Activated naive CD4-positive, alpha-beta T cell treated with anti-CD3 and anti-CD28 coated beads for 36 hours (primary cell): ENCODE results near the gene TGM2. TPM values are rescaled to one million over a fixed set of nuclear protein-coding genes. Genes with fewer than 3 reads are reported as not detected.

Experiments
- CTCF ChIA-PET: fragments of 350-600 bp; sonication (Branson Sonifier 250); formaldehyde crosslinking; loops from one replicate; lab custom pipeline; 2021; ENCODE audit warnings: antibody characterized with exemption; lab: Charles Lee
- DNase-seq: peaks from one replicate; pipeline ENCODE4 v3.0.0-alpha.2; 2020
- H3K27ac Mint-ChIP-seq: one replicate; pipeline ENCODE4 v1.8.0; 2021; ENCODE audit warnings: mild to moderate bottlenecking, mixed read lengths
- H3K27me3 Mint-ChIP-seq: one replicate; pipeline ENCODE4 v1.8.0; 2021; ENCODE audit warnings: low read depth, mixed read lengths
- H3K36me3 Mint-ChIP-seq: one replicate; pipeline ENCODE4 v1.8.0; 2021; ENCODE audit warnings: low read depth, mixed read lengths
- H3K4me1 Mint-ChIP-seq: one replicate; pipeline ENCODE4 v1.8.0; 2021; ENCODE audit warnings: low read depth, mixed read lengths
- H3K4me3 Mint-ChIP-seq: one replicate; pipeline ENCODE4 v1.8.0; 2021; ENCODE audit warnings: mild to moderate bottlenecking, moderate library complexity, mixed read lengths
- H3K9me3 Mint-ChIP-seq: one replicate; pipeline ENCODE4 v1.8.0; 2021; ENCODE audit warnings: mixed read lengths
- intact Hi-C: fragments of 100-400 bp; cut with micrococcal nuclease; formaldehyde crosslinking; loops from one replicate; pipeline ENCODE4 v1.15.1; 2023
- total RNA-seq, 2 experiments: library from RNA; stranded (reverse); gene quantifications; one replicate each; pipeline ENCODE4 v1.2.3, GENCODE V29; 2021

TGM2 gene
- total RNA-seq, 2 experiments from 2014 or later, result not detected

DNA sequence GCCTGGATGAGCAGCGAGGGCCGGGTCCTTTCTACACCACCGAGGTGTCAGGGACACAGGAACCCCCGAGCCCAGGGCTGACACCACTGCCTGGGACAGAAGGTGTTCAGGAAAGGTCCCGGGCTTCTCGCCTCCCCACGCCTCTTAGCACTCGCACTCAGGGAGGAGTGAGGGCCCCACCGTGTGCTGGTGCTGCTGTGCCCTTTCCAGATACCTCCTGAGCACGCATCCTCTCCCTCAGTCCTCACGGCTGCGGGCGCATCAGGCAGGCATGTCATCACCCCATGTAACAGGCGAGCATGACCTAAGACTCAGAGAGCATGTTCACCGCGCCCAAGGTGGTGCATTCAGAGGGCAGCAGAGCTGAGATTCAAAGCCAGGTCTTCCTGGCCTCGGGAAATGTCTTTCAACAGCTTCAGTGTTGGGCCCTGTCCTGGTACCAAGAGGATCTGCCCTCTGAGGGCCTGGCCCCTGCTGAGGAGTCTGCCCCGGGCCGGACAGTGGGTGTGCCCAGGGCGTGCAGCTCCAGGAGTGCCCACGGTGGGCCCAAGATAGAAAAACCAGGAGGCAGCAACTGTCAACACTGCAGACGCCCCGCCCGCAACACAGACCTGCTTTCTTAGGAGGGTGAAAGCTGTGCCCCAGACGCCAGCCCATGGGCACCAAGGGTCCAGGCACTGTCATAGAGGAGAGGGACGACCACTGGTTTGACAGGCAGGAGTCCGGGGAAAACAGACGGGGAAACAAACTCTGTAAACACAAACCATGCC is 29.2 kb downstream of the TGM2 start:
- intact Hi-C loops, result no loop called here

DNA sequence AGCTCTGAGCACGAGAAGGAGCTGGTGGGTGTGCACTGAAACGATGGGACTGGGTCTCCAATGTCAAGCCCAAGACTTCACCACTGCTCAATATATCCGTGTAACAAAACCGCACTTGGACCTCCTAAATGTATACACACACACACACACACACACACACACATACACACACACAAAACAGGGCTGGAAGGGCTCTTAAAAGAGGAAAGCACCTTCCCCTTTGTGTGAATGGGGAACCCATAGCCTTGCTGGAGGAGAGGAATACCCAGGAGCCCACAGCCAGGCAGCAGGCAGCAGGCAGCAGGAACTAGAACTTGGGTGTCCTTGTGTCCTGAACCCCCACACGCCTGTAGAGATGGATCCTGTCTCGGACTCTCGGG is 29.8 kb downstream of the TGM2 start:
- DNase-seq, result no peak
- no peaks in the 10 kb centered on the region for H3K9me3 Mint-ChIP-seq
- peaks cover 2% of the 10 kb centered on the region for H3K4me1 Mint-ChIP-seq
- H3K4me3 Mint-ChIP-seq, result no peak overlapping the region
- H3K36me3 Mint-ChIP-seq, result no peaks in the 10 kb centered on the region
- no peak overlapping the region for H3K27ac Mint-ChIP-seq
- no peaks in the 10 kb centered on the region for H3K27me3 Mint-ChIP-seq
- CTCF ChIA-PET, result no interaction called here
- intact Hi-C loops, result no loop called here

More for the DNA sequence above, 29.2 kb downstream of the TGM2 start:
- Mint-ChIP-seq H3K27ac (no peak overlapping the region), H3K36me3 (no peaks in the 10 kb centered on the region), H3K4me3 (no peak overlapping the region), H3K9me3 (no peaks in the 10 kb centered on the region), H3K27me3 (no peaks in the 10 kb centered on the region), H3K4me1 (peaks cover 2% of the 10 kb centered on the region)
- CTCF ChIA-PET, result no interaction called here
- DNase-seq, result no peak

DNA sequence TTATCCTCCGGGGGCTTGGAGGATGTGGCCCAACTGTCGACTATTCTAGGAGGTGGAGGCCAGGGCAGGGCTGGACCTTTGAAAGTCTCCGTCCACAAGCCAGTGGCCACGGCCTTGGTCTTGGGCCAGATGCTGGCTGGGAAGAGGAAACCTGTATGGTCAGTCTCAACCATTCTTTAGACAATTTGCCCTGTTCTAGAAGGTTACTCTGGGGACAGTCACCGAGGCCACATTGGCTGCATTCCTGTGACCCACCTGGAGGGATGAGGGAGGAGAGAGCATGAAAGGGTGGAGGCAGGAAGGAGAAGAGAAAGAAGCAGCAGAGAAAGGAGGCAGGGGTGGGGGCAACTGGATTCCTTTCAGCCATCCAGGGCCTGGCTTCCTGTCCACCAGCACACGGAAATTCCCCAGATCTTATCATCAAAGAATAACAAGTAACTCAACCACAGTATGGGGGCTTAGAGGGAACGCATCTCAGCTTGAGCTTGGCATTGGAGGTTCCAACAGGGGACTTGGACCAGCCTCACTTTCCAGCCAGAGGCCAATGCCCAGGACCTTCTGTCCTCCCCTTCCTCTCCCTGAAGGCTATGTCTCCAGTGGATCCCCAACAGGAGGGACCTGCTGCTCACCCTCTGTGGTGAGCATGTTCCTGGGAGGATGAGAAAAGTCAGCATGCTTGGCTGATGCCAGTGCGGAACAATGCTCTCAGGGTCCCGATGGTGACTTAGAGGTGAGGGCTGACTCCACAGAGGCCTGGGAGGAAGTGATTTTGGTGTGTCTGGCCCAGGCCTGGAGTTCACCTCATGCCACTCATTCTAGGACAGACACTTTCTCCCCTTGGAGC is 30.4 kb downstream of the TGM2 start:
- H3K9me3 Mint-ChIP-seq, result no peaks in the 10 kb centered on the region
- DNase-seq, result no peak

DNA sequence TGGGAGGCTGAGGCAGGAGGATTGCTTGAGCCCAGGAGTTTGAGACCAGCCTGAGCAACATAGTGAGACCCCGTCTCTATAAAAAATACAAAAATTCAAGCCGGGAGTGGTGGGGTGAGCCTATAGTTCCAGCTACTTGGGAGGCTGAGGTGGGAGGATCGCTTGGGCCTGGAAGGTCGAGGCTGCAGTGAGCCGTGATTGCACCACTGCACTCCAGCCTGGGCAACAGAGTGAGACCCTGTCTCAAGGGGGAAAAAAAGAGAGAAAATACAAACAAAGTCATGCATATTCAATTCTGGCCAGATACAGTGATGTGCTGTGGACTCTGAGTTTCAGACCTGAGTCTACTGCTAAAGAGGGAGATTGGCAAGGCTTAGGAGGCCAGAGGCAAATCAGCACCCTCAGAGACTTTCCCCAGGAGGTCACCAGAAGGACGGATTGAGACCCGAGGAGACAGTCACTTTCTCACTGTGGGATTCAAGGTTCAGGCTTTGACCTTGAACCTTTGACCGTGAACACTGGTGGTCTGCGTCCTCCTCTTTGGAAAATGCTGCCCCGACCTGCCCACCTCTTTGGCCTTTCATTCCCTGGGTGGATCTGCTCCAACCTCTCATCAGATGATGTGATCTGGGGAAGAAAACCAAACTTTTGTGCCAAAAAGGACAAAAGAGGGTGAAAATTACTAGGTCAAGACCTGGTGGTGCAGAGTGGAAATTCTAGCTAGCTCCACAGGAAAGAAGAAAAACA is 31.2 kb downstream of the TGM2 start:
- H3K27me3 Mint-ChIP-seq, result no peaks in the 10 kb centered on the region
- no peak overlapping the region for H3K4me3 Mint-ChIP-seq
- intact Hi-C loops, result no loop called here
- no peak for DNase-seq
- no peaks in the 10 kb centered on the region for H3K36me3 Mint-ChIP-seq
- H3K27ac Mint-ChIP-seq, result no peak overlapping the region
- CTCF ChIA-PET, result no interaction called here
- H3K9me3 Mint-ChIP-seq, result no peaks in the 10 kb centered on the region
- H3K4me1 Mint-ChIP-seq, result peaks cover 2% of the 10 kb centered on the region

More for the DNA sequence above, 30.4 kb downstream of the TGM2 start:
- no peak overlapping the region for H3K4me3 Mint-ChIP-seq
- H3K36me3 Mint-ChIP-seq, result no peaks in the 10 kb centered on the region
- intact Hi-C loops, result no loop called here
- CTCF ChIA-PET, result no interaction called here
- H3K27ac Mint-ChIP-seq, result no peak overlapping the region
- no peaks in the 10 kb centered on the region for H3K27me3 Mint-ChIP-seq
- H3K4me1 Mint-ChIP-seq, result peaks cover 2% of the 10 kb centered on the region

DNA sequence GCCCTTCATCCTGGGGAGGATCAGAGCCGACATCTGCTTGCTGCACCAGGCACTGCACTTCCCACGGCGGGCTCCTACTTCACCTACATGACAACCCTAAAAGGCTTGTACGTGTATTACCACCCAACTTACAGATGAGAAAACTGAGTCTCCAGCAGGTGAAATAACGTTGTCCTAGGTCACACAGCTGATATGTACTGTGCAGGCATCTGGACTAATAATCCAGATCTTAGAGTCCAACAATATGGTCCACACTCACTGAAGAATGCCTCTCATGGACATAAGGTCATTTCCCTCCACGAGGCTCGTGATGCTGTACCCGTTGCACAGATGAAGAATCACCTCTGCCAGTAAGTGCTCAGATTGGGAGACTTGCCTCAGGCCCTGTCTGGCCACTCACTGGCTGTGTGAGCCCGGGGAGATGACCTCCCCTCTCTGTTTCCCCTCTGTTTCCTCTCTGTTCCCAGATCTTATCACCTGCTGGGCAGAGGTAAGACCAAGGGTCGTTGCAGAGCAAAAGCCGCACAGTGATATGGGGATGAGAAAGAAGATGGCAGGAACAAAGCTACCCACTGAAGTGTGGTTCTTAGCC is 32.1 kb downstream of the TGM2 start:
- CTCF ChIA-PET, result no interaction called here
- DNase-seq, result no peak
- no peaks in the 10 kb centered on the region for H3K36me3 Mint-ChIP-seq
- H3K9me3 Mint-ChIP-seq, result no peaks in the 10 kb centered on the region
- no peaks in the 10 kb centered on the region for H3K27me3 Mint-ChIP-seq
- H3K4me1 Mint-ChIP-seq, result peaks cover 2% of the 10 kb centered on the region
- H3K4me3 Mint-ChIP-seq, result no peak overlapping the region
- H3K27ac Mint-ChIP-seq, result no peak overlapping the region
- intact Hi-C loops, result no loop called here

DNA sequence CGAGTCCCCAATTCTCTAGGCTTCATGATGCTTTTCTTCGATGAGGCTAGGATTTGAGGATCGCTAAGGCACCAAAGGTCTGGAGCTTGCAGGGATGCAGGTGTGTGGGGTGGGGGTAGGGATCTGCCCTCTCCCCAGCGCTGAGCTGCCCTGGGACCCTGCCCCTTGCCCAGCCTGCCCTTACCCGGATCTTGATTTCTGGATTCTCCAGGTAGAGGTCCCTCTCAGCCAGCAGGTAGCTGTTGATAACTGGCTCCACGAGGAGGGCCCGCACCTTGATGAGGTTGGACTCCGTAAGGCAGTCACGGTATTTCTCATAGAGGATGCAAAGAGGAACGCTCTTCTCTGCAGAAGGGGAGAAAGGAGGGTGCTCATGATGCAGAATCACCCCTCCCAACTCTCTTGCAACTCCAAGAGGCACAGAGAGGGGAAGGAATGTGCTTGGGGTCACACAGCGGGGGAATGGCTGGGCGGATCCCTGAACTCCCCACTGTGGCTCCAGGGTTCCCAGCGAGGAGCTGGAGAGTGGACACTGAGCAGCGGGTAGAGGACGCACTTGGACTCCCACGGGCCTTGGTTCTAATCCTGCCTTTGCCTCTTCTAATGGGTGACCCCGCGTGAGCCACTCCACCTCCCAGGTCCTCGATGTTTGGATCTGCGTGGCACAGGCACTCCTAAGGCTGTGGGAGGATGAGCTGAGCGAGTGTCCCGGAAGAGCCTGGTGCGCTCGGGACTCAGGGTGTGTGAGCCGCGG is 32.7 kb downstream of the TGM2 start:
- no peak overlapping the region for H3K27ac Mint-ChIP-seq
- no peak for DNase-seq
- intact Hi-C loops, result no loop called here
- no peaks in the 10 kb centered on the region for H3K9me3 Mint-ChIP-seq
- no peaks in the 10 kb centered on the region for H3K36me3 Mint-ChIP-seq
- no peak overlapping the region for H3K4me3 Mint-ChIP-seq
- H3K27me3 Mint-ChIP-seq, result no peaks in the 10 kb centered on the region
- peaks cover 2% of the 10 kb centered on the region for H3K4me1 Mint-ChIP-seq
- CTCF ChIA-PET, result no interaction called here

DNA sequence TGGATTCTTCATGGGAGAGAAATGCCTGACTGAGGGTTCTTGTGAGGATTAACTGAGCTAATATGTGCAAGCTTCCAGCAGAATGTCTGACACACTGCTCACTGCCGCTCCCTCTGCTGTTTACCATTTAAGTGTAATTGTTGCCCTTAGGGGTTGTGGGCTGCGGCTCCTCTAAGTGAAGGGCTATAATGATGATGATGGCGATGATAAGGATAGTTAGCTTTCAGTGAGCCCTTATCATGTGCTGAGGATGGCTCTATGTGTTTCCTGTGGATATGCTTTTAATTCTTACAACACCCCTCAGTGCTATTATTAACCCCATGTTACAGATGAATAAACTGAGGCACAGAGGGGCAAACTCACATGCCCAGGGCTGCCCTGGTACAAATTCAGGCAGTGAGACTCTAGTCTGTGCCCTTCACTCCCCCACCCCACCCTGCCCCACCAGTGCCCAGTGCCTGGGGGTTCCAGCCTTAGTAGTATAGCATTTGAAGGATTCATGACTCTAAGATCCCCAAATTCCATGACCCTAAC is 33.4 kb downstream of the TGM2 start:
- CTCF ChIA-PET, result no interaction called here
- Mint-ChIP-seq H3K9me3 (no peaks in the 10 kb centered on the region), H3K27me3 (no peaks in the 10 kb centered on the region), H3K36me3 (no peaks in the 10 kb centered on the region), H3K4me1 (peaks cover 2% of the 10 kb centered on the region), H3K4me3 (no peak overlapping the region), H3K27ac (no peak overlapping the region)
- intact Hi-C loops, result no loop called here
- no peak for DNase-seq

DNA sequence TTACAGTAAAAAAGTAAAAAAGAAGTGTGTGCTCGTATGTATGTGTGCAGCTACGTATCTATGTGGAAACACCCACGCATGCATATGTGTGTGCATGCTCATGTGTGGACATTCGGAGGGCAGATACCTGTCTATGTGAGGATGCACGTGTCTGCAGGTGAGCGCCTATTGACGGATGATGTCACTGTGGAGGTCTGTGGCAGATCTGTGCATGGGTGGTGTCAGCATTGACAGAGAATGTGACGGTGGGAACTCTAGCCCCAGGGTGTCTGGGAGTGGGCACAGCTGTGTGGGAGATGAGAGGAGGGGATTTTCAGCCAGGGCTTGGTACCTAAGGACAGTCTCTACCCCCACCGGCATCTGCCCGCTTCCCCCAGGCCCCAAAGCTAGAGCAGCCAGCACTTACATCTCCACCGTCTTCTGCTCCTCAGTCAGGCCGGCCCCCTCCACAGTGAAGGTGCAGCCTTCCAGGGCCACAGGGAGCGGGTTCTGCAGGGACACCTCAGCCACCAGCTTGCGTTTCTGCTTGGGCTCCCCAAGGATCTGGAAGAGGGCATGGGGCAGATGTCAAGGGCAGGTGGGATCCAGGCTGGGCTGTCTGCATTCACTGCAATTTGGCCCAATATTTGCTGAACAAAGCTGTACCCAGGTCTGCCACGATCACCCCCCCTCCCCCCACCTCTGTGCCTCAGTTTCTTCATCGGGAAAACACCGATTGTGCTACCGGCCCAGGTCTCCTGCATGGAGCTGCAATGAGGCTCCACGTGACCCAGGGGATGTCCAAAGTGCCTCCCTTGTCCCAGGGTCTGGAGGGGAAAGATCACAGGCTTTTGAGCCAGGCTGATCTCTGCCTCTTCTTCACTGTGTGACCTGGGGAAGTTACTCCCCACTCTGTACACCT is 34.1 kb downstream of the TGM2 start:
- CTCF ChIA-PET, result interaction anchor here (0.6 kb wide), 1 partner anchor 91 kb away, joined by 3 read pairs; no protein-coding TSS in a partner anchor
- Mint-ChIP-seq H3K36me3 (no peaks in the 10 kb centered on the region), H3K9me3 (no peaks in the 10 kb centered on the region), H3K27ac (no peak overlapping the region), H3K4me3 (no peak overlapping the region), H3K4me1 (peaks cover 2% of the 10 kb centered on the region), H3K27me3 (no peaks in the 10 kb centered on the region)
- intact Hi-C loops, result no loop called here
- no peak for DNase-seq

DNA sequence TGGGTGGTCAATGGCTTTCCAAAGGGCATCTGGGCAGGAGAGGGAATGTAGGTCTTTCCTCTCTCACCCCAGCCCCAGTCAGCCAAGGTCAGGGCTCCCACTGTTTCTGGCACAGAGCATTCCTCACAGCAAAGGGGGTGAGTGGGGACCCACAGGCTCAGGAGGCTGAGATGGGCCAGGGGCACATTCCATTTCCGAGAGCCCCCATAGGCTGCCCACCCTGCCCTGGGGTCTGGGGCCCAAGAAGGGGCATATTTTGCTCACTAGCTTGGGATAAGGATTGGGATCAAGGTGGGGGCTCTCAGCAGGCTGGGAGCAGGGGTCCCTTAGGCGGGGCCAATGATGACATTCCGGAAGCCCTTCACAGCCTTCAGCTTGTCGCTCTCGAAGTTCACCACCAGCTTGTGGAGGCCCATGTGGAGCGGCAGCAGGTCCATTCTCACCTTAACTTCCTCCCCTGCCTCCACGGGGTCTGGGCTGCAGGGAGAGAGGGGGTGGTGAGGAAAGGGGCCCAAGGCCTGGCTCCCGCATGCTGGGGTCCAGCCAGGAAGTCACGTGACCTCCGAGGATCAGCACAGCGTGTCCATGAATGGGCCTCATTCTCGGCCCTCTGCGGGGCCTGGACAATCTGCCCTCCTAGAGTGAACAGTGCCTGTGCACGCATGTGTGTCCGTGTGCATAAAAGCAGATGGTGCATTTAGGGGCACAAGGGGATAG is 35.0 kb downstream of the TGM2 start:
- H3K9me3 Mint-ChIP-seq, result no peaks in the 10 kb centered on the region
- CTCF ChIA-PET, result interaction anchor here (0.6 kb wide), 1 partner anchor 92 kb away, joined by 3 read pairs; no protein-coding TSS in a partner anchor
- no peak for DNase-seq
- no peaks in the 10 kb centered on the region for H3K27me3 Mint-ChIP-seq
- intact Hi-C loops, result no loop called here
- no peak overlapping the region for H3K4me3 Mint-ChIP-seq
- H3K4me1 Mint-ChIP-seq, result peaks cover 2% of the 10 kb centered on the region
- H3K36me3 Mint-ChIP-seq, result no peaks in the 10 kb centered on the region
- H3K27ac Mint-ChIP-seq, result no peak overlapping the region

DNA sequence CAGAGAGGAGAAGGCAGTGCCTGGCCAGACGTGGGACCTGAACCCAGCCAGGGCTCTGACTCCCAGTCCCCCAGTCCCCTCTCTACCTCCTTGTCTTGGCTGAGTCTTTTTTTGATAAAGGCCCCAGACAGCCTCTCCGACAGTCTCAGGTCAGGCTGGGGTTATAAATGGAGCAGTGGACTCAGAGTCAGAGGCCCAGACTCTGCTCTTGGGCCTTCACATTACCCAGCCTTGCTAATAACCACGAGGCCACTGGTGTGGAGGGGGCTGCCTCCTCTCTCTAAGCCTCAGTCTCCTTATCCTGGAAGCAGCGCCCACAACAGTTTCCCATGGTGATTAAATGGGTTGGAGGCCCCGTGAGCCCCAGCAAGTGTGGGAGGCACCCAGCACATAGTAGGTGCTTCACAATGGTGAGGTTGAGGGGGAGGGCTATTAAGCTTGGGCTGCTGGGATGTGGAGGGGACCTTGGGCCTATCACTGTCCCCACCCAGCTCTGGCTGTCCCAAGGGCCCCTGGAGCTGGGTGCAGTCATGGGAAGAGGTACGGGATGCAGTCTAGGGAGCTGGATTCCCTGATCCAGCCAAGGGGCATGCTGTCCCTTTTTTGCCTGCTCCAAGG is 35.7 kb downstream of the TGM2 start:
- H3K4me1 Mint-ChIP-seq, result peaks cover under 1% of the 10 kb centered on the region
- no peak for DNase-seq
- intact Hi-C loops, result no loop called here
- no peak overlapping the region for H3K27ac Mint-ChIP-seq
- H3K36me3 Mint-ChIP-seq, result no peaks in the 10 kb centered on the region
- CTCF ChIA-PET, result no interaction called here
- no peaks in the 10 kb centered on the region for H3K27me3 Mint-ChIP-seq
- H3K9me3 Mint-ChIP-seq, result no peaks in the 10 kb centered on the region
- no peak overlapping the region for H3K4me3 Mint-ChIP-seq
